Lung (tissue), 12 donors: ENCODE measurements around the gene GBF1. TPM values are rescaled to one million over a fixed set of nuclear protein-coding genes. Genes with fewer than 3 reads are reported as not detected.

Experiments
- ATAC-seq: fragments of 200-7000 bp; cut with Tn5 transposase; one replicate; pipeline ENCODE4 v1.9.1; 2020; ENCODE audit warnings: moderate number of reproducible peaks; ENCODE audit not compliant: insufficient read depth, low FRiP score
- DNase-seq, 3 donors: peaks; one replicate each; pipeline ENCODE4 v3.0.0-alpha.2; 2013 to 2017
- H3K27ac ChIP-seq, 2 donors: one replicate each; pipeline ENCODE4 v1.5.1; 2013; ENCODE audit warnings: mild to moderate bottlenecking in 2 of 2, moderate library complexity in 2 of 2, control low read depth in 1 of 2, inconsistent platforms in 1 of 2, low read depth in 1 of 2, low read length in 1 of 2
- H3K27me3 ChIP-seq, 3 donors: one replicate each; pipeline ENCODE4 v1.5.1; 2013; ENCODE audit warnings: low read length in 2 of 3; ENCODE audit not compliant: control insufficient read depth in 3 of 3, insufficient read depth in 3 of 3
- H3K36me3 ChIP-seq, 4 donors: one replicate each; pipeline ENCODE4 v1.5.1; 2013; ENCODE audit warnings: low read length in 4 of 4, mild to moderate bottlenecking in 1 of 4, moderate library complexity in 1 of 4; ENCODE audit not compliant: control insufficient read depth in 4 of 4, insufficient read depth in 4 of 4
- H3K4me1 ChIP-seq, 5 donors: one replicate each; pipeline ENCODE4 v1.5.1; 2013; ENCODE audit warnings: low read length in 5 of 5, mild to moderate bottlenecking in 2 of 5, moderate library complexity in 1 of 5; ENCODE audit not compliant: control insufficient read depth in 5 of 5, insufficient read depth in 5 of 5
- H3K4me3 ChIP-seq: one replicate; pipeline ENCODE4 v1.5.1; 2013; ENCODE audit warnings: mild to moderate bottlenecking, control low read depth, moderate library complexity
- H3K9ac ChIP-seq, 2 donors: one replicate each; pipeline ENCODE4 v1.5.1; 2013; ENCODE audit warnings: low read length in 2 of 2, control low read depth in 1 of 2; ENCODE audit not compliant: insufficient read depth in 1 of 2
- H3K9me3 ChIP-seq, 4 donors: one replicate each; pipeline ENCODE4 v1.5.1; 2013; ENCODE audit warnings: low read length in 3 of 4, mild to moderate bottlenecking in 1 of 4, moderate library complexity in 1 of 4; ENCODE audit not compliant: control insufficient read depth in 4 of 4, insufficient read depth in 3 of 4
- WGBS, 2 donors: extraction: QIAGEN DNeasy Blood & Tissue Kit; methylation state at CpG; one replicate each; pipeline ENCODE4 v1.1.7; 2013; 5-methylcytosine and 5-hydroxymethylcytosine counted together
- polyA plus RNA-seq, 2 donors: library from polyadenylated mRNA; stranded (reverse); fragments of 200-250 nt; gene quantifications; one replicate each; pipeline ENCODE4 v1.2.1, GENCODE V29; 2013
- total RNA-seq, 2 donors: library from RNA; depleted of rRNA in 1 of 2; stranded (reverse); fragments of >200 nt in 1 of 2; gene quantifications; one replicate each; pipeline ENCODE4 v1.2.1, GENCODE V29; 2014 to 2021
- TF ChIP-seq, protein P1 (sequence below): IDR thresholded peaks from 2 replicates; pipeline ENCODE4 v1.5.1; 2012; ENCODE audit warnings: mild to moderate bottlenecking; ENCODE audit errors: control extremely low read depth, extremely low read depth
- donor health status: control.
- donor health status: control.
- donor health status: Bipolar disorder and iron deficiency.
- donor health status: healthy.
- donor health status: DM: yes; HTN: yes; CAD: no.

GBF1 gene
- total and polyA plus RNA-seq, 4 donors: 11.6 to 48.5 (median 25.4) TPM

DNA sequence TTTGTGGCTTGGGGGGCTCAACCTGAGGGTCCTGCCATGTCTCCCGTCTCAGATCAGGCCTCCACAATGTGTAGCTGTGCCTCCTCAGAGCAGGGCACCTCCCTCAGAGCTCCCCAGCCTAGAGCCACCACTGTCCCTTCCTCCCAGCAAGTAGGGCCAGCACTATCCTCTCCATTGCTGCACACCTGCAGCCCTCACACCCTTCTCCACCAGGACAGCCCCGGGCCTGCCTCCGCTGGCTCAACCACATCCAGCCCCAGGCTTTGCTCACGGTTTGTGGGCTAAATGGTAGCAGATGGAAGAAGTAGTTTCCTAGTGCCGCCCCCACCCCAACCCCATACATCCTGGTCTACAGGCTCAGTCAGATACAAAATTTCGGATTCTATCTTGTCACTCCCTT lies 160.3 kb downstream of the GBF1 start:
- TF ChIP-seq, protein P1, sequence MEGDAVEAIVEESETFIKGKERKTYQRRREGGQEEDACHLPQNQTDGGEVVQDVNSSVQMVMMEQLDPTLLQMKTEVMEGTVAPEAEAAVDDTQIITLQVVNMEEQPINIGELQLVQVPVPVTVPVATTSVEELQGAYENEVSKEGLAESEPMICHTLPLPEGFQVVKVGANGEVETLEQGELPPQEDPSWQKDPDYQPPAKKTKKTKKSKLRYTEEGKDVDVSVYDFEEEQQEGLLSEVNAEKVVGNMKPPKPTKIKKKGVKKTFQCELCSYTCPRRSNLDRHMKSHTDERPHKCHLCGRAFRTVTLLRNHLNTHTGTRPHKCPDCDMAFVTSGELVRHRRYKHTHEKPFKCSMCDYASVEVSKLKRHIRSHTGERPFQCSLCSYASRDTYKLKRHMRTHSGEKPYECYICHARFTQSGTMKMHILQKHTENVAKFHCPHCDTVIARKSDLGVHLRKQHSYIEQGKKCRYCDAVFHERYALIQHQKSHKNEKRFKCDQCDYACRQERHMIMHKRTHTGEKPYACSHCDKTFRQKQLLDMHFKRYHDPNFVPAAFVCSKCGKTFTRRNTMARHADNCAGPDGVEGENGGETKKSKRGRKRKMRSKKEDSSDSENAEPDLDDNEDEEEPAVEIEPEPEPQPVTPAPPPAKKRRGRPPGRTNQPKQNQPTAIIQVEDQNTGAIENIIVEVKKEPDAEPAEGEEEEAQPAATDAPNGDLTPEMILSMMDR: no peak
- Histone ChIP-seq H3K9ac (no peak overlapping the region), H3K36me3 (peaks cover 0 to 23% (median 9%) of the 10 kb centered on the region in 4 donors), H3K4me3 (no peak overlapping the region), H3K27ac (no peak overlapping the region), H3K4me1 (peaks cover 0 to 25% (median 7%) of the 10 kb centered on the region in 5 donors), H3K9me3 (no peaks in the 10 kb centered on the region), H3K27me3 (peaks cover 0 to 20% (median 4%) of the 10 kb centered on the region in 3 donors)
- WGBS, 2 donors: 73 to 76% methylated on average over 6 of the region's 6 CpGs
- DNase-seq (no peak), ATAC-seq (no peak)

DNA sequence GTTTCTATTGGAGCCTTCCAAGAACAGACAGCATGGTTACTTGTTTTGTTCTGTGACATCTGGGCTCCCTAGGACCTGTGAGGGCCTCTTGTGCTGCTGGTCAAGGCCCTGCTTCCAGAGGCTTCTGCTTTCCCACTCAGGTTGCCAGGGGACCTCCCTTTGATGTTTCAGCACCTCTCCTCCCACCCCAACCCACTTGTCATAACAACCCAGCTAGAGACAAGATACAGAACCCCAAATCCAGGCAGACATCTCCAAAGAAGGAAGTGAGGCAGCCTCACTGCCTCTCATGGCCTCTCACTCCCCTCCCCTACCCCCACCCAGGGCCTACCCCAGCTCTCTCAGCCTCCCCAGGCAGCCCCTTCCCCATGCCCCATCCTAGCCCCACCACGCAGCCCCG lies 161.5 kb downstream of the GBF1 start:
- Histone ChIP-seq H3K9ac (no peak overlapping the region), H3K36me3 (peaks cover 0 to 11% (median 5%) of the 10 kb centered on the region in 4 donors), H3K4me1 (peaks cover 0 to 31% (median 10%) of the 10 kb centered on the region in 5 donors), H3K27ac (no peak overlapping the region), H3K27me3 (peaks cover 0 to 30% (median 4%) of the 10 kb centered on the region in 3 donors), H3K4me3 (no peak overlapping the region), H3K9me3 (no peaks in the 10 kb centered on the region)
- DNase-seq: no peak
- no peak for ATAC-seq
- WGBS, 2 donors: 89 to 95% methylated on average over 2 of the region's 2 CpGs
- TF ChIP-seq, protein P1: no peak

DNA sequence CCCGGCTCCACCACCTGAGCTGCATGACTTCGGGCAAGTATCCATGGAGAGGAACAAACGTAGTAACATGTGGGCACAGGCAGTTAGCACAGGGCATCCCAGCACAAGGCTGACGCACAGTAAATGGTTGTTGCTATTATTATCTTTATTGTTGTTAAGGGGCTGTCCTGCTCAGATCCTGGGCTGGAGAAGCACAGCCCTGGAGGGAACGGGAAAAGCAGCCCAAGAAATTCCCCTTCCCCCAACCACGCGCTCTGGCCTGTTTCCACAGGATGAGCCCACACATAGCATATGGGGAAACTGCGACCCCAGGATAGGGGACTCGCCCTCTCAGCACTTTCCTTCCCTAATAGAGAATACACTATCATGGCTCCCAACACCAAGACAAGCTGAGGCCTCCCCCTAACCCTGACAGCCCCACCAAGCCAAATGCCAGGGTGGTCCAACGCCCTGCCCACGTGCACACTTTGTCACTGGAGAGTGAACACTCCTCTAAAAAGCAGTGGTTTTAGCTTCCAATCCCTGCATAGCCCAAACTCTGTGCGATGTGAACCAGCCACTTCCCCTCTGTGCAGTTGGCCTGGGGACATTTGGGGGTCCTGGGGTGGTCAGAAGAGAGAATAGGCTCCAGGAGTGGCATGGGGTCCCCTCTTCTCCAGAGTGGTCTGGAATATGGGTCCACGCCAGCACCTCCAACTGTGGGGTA lies 162.2 kb downstream of the GBF1 start:
- 82 to 86% methylated on average over 13 of the region's 13 CpGs for WGBS, 2 donors
- DNase-seq: no peak
- no peak for ATAC-seq
- Histone ChIP-seq H3K9me3 (no peaks in the 10 kb centered on the region), H3K9ac (no peak overlapping the region), H3K27me3 (peaks cover 0 to 33% (median 4%) of the 10 kb centered on the region in 3 donors), H3K36me3 (peaks cover 0 to 5% (median 4%) of the 10 kb centered on the region in 4 donors), H3K27ac (no peak overlapping the region), H3K4me3 (no peak overlapping the region), H3K4me1 (peaks cover 0 to 31% (median 10%) of the 10 kb centered on the region in 5 donors)
- TF ChIP-seq, protein P1: no peak
